Right ventricle myocardium inferior (tissue), 1 donor: ENCODE measurements around the gene NSUN4. TPM values are rescaled to one million over a fixed set of nuclear protein-coding genes. Genes with fewer than 3 reads are reported as not detected.

Experiments used
- ATAC-seq: fragments of 200-7000 bp; cut with Tn5 transposase; one replicate; pipeline ENCODE4 v1.9.1; 2020; ENCODE audit warnings: mild to moderate bottlenecking, moderate library complexity
- DNase-seq: peaks from one replicate; pipeline ENCODE4 v3.0.0; 2021; ENCODE audit errors: missing footprints
- intact Hi-C: fragments of 100-400 bp; cut with DNase I; formaldehyde crosslinking; loops from one replicate; pipeline ENCODE4 v1.11.0; 2022
- total RNA-seq: library from RNA; stranded (reverse); fragmentation: NEBNext Ultra II Directional; extraction: Animal tissue kit (Norgen Biotek cat#: 25700); gene quantifications from one replicate; pipeline ENCODE4 v1.2.1, GENCODE V29; 2021
- donor health status: DM: no; HTN: yes; CAD: no; lungs with severe emphysema.

NSUN4 gene
- total RNA-seq, 1 donor from 2014 or later: 14.0 TPM

DNA sequence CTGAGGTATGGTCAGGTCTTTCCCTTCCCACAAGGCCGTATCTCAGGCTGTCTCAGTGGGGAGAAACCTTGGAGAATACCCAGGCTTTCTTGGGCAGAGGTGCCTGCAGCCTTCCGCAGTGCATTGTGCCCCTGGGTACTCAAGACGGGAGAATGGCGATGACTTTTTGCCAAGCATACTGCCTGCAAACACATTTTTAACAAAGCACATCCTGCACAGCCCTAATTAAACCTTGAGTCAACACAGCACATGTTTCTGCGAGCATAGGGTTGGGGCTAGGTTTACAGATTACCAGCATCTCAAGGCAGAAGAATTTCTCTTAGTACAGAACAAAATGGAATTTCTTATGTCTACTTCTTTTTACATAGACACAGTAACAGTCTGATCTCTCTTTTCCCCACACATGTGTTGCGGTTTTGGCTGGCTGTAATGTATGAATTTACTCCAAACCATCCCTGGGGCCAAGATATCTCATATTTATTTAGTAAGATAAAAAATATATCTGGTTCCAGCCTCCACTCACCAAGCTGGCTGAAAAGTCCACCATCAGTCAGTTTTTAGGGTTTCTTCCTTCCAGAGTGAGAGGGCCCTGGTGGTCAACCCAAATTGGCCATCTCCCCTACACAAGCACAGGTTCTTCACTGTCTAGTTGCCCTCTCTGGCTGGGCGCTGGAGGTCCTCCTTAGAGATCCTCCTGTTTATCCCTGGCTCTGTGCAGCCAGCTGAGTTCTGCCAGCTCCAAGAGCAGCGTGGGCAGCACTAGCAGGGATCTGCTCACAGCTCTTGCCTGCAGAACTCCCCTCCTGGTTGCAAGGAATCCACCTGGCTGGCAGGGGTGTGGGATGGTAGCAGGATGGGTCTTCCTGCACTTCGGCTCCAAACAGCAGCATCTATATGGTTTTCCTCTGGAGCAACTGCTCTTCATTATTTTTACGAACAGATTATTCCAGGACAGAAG is 56.1 kb downstream of the NSUN4 start:
- intact Hi-C loops: no loop called here
- no peak for DNase-seq
- no peak for ATAC-seq

DNA sequence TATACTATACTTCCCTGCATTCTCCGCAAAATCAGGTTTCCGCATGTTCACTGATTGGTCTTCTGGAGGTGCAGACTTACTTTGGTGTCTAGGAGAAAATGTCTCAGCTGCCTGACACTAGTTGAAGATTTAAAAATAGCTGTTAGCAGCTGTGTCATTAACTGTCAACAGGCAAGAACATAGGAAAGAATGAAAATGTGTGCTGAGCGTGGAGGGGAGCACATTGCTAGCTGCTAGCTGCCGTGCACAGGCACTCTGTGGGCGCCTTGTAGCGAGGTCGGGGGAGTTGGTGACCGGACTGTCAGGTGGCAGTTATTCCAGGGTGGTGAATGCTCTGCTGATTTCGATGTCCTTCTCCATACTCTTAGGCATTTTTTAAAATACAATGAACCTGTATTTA is 58.7 kb downstream of the NSUN4 start:
- no peak for DNase-seq
- intact Hi-C loops: no loop called here
- no peak for ATAC-seq

DNA sequence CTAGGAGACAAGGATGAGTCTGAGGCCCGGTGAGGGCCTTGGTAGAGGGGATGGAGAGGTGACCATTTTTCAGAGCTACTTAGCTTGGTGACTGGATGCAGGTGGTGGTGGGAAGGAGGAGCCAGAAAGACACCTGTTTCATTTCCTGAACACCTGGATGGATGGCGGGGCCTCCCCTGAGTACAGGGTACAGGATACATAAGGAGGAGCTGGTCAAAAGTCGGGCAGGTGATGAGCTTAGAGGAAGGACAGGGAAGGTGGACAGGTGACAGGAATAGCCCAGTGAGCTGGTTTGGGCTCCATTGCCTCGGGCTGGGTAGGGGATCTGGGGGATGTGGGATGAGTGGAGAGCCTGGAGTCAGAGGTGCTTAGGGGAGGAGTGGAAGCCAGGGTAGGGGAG is 59.8 kb downstream of the NSUN4 start:
- intact Hi-C loops: no loop called here
- no peak for ATAC-seq

DNA sequence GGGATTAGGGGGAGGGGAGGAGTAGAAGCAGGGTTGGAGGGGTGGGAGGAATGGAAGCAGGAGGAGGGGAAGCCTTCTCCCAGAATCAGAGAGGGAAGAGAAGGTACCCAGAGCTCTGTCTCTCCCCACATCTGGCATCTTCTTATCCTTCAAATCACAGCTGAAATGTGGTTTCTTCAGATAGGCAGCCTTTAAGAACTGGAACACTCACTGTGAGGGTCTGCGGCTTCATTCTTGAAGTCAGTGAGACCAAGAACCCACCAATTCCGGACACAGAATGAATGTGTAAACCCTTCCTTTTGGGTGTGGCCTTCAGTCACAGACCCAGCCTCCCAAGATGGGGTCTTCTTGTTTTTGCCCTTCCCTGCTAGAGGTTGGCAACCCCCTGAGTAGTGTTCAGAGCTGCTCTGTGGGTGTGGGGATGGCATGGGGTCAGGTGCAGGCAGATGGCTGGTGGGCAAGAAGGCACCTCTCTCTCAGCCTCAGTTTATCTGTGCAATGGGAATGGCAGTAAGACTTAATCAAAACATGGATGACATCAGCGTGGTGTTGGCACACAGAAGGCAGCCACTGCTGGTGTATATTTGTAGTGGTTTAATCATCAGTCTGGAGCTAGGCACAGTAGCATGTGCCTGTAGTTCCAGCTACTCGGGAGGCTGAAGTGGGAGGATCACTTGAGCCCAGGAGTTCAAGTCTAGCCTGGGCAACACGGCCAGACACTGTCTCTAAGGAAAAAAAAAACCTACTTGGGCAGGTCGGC is 60.7 kb downstream of the NSUN4 start:
- intact Hi-C loops: no loop called here
- DNase-seq: no peak
- ATAC-seq: no peak

More for the DNA sequence above, 59.8 kb downstream of the NSUN4 start:
- DNase-seq: no peak

DNA sequence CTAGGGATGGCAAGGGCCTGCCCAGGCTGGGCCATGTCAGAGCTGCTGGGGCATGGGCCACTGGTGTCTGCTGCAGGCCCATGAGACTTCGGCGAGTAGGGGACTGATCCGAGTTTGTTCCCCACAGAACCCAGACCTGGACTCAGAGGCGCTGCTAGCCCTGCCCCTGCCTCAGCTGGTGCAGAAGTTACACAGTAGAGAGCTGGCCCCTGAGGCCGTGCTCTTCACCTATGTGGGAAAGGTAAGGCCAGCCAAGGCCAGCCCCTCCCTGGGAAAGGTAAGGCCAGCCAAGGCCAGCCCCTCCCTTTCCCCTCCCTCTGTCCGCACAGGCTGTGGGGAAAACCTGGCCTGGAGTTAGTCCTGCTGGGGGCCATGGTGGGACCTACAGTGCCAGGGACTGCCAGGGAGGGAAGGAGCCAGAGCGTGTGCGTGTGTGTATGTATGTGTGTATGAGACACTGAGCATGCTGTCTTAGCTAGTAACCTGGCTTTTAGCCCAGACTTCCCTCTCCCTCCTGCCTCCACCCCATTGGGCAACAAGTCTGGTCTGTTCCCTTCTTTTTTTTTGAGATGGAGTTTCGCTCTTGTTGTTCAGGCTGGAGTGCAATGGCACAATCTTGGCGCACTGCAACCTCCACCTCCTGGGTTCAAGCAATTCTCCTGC is 61.5 kb downstream of the NSUN4 start:
- DNase-seq: peak; percentile 77
- intact Hi-C loops: no loop called here
- peak; percentile 73 for ATAC-seq

DNA sequence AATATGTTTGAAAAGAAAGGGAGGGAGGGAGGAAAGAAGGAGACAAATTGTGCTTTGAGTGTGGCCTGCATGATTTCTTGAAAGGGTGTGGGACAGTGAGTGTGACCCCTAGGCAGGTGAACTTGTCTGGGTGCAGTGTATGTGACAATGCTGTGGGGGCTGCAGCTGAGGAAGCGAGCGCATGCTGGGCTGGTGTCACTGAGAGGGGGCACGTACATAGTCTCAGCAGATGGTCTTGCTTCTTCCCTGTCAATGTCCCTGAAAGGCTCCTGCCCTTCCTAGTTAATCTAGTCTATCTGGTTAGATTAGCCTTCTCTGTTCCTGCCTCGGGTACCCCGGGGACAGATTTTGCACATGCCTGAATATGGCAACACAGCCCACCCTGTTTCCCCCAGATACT is 63.3 kb downstream of the NSUN4 start:
- ATAC-seq: no peak
- intact Hi-C loops: no loop called here
- no peak for DNase-seq

DNA sequence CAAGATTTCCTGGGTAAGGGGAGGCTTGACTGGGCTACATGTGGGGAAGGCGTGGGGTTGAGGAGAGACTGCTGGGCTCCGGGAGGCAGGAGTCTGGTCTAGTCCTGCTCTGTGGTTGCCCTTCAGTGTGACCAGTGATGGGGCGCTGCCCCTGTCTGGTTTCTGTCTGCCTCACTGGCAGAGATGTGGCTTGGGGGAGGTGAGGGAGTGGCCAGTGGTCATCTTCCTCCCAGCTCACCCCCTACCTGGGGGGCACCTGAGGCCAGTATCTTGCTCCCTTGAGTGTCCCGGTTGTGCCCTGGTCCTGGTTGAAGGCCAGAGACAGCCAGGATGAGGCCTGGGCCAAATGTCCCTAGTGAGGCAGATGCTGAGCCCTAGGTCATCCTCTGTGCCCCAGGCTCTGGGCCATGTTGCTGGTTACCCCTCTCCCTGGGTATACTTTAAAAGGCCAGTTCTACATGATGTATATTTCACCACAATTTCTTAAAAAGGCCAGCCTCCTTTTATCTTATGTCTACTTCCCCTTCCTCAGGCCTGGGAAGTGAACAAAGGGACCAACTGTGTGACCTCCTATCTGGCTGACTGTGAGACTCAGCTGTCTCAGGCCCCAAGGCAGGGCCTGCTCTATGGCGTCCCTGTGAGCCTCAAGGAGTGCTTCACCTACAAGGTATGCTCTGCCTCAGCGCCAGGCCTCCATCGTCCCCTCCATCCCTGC is 64.0 kb downstream of the NSUN4 start:
- intact Hi-C loops: no loop called here
- DNase-seq (no peak), ATAC-seq (no peak)

DNA sequence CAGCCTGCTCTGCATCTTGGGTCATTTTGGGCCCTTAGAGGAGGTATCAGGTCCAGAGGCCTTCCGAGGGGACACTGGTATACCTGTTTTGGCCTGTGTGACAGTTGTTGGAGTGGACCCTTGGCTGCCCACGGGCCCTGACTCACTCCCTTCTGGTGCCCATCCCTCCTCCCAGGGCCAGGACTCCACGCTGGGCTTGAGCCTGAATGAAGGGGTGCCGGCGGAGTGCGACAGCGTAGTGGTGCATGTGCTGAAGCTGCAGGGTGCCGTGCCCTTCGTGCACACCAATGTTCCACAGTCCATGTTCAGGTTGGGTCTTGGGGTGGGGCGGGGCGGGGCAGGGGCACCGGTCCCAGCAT is 64.6 kb downstream of the NSUN4 start:
- no peak for DNase-seq
- ATAC-seq: no peak
- intact Hi-C loops: no loop called here

DNA sequence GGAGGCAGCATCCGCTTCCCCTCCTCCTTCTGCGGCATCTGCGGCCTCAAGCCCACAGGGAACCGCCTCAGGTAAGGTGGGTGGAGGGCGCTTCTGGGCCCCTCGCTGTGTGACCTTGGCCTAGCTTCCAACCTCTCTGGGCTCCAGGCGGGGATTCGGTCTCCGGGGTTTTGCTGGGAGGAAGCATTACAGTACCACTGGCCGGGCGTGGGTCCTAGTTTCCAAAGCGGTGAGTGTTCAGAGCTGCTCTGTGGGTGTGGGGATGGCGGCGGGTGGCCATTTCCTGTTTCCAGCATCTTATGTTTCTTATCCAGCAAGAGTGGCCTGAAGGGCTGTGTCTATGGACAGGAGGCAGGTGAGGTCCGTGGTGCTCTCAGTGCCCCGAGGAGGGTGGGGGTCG is 65.1 kb downstream of the NSUN4 start:
- ATAC-seq (no peak), DNase-seq (no peak)
- intact Hi-C loops: loop anchor here (2.0 kb wide), 1 partner anchor 123 kb away; no protein-coding TSS in a partner anchor

DNA sequence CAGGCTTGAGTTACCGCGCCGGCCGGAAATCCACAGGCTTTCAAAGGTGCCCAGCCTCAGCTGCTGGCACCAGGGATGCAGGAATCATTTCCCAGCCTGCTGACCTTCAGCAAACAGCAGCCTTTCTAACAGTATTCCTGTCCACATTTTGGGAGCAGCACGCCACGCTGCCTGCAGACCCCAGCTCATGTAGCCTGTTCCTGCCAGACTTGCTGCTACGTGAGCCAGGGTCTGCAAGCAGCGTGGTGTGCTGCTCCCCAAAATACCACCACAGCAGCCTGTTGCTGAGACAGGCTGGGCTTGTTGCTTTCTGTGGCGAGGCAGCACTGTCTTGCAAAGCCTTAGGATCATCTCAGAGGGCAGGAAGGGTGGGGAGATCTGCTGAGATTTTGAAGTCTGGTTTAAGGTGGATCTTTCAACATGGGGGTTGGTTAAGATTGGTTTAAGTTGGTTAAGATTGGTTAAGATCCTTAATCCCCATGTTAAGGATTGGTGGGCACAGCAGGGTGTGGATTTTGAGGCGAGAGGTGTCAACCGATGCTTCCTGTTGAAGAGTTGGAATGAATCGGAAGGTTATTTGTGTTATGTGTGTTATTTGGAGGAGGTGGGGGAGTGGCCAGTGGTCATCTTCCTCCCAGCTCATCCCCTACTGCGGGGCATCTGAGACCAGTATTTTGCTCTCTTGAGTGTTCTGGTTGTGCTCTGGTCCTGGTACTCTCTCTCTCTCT is 66.4 kb downstream of the NSUN4 start:
- ATAC-seq: no peak
- DNase-seq: no peak
- intact Hi-C loops: loop anchor here (2.0 kb wide), 1 partner anchor 122 kb away; no protein-coding TSS in a partner anchor

DNA sequence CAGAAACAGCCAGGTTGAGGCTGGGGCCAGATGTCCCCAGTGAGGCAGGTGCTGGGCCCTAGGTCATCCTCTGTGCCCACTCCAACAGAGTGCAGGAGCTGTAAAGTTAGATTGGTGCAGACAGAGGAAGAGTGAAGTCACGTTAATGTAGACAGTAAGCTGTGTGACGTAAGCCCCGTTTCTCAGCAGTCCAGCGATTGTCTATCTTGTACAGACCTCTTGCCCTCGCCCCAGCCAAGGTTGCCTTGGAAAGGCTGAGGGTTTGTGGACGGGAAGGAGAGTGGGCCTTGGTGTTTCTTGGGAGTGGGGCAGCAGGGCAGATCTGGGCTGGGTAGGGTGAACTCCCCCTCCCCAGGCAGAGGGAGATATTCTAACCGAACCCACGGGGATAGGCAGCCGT is 67.0 kb downstream of the NSUN4 start:
- no peak for DNase-seq
- intact Hi-C loops: loop anchor here (2.0 kb wide), 1 partner anchor 121 kb away; no protein-coding TSS in a partner anchor
- no peak for ATAC-seq

DNA sequence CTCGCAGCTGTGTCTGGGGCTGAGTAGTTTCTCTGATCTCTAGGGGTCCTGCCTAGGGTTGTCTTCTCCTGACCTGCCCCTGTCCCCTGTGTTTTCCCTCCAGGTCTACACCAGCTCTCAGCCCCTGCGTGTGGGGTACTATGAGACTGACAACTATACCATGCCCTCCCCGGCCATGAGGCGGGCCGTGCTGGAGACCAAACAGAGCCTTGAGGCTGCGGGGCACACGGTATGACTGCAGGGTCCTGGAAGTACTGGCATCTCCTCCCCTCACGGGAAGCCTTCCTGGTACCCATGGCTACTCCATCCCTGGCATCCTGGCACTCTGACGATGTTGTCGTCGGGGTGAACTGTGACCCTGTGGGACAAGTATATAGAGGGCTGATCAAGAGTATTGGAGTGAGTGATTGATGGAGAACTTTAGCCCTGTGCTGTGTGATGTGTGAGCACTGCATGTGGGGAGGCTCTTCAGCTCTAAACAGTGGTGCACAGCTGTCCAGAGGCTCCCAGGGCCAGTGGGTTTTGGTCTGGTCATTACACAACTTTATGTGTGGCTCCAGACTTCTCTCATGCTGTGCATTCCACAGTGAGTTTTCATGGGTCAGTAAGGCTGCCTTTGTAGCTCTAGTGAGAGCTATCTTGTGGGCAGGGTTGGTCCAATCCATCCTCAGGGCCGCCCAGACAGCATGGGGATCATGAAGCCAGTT is 67.9 kb downstream of the NSUN4 start:
- no peak for ATAC-seq

DNA sequence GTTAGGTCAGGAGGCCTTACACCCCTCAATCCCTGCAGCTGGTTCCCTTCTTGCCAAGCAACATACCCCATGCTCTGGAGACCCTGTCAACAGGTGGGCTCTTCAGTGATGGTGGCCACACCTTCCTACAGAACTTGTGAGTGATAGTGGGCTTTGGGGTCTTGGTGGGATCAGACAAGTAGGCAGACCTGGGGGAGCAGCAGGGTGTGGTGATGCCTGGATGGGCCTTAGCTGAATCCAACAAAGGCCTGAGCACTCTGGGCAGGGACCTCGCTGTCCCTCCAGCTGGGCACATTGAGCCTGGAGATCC is 68.4 kb downstream of the NSUN4 start:
- no peak for ATAC-seq
- DNase-seq: no peak
- intact Hi-C loops: no loop called here

More for the DNA sequence above, 67.9 kb downstream of the NSUN4 start:
- intact Hi-C loops: no loop called here
- no peak for DNase-seq

DNA sequence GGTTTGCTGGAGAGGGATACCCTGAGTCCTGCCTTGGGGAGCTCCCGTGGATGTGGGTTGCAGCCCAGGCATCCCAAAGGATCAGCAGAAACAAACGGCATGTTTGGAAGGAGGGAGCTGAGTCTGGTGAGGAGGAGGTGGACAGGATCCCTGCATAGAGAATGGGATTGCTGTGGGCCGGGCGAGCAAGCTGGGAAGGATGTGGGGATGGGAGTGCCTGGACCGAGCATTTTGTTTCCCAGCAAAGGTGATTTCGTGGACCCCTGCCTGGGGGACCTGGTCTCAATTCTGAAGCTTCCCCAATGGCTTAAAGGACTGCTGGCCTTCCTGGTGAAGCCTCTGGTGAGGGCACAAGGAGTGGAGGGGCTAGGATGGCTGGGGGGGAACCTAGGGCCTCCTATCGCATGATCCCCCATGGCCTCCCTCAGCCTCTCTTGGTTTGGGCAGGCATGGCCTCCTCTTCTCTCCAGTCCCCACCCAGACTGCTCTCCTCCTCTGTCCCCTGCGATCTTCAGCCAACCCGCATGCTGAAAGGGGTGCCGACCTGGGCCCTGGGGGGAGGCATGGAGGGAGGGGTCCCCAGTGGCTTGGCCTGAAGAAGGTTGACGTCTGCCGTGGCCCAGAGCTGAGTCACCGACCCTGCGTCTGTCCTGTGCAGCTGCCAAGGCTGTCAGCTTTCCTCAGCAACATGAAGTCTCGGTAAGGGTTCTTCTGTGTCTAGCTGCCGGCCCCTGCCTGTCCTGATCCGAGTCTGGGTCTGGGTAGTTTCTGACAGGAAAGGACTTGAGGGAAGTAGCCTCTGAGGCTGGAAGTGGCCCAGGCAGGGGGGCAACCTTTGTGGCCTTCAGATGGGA is 69.8 kb downstream of the NSUN4 start:
- intact Hi-C loops: no loop called here
- ATAC-seq (no peak), DNase-seq (no peak)

DNA sequence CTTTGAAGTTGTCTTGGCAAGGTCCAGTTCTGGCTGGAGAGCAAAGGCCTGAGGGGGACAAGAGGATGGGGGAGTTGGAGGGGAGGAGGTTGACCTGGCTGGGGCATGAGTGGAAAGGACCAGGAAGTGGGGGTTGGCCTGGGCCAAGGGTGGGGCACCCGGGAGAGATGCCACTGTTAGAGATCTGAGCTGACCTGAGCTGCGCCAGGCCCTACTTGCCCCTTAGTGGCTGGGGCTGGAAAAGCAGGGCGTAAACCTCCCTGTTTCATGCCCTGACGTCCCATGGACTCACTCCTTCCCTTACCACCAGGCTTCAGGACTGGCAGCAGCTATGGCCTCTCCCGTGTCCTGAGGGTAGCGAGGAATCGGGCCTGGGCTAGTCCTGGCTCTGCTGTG is 70.4 kb downstream of the NSUN4 start:
- intact Hi-C loops: no loop called here
- no peak for ATAC-seq
- DNase-seq: no peak
